ENCODE measurements around the gene TBC1D1. TPM values are rescaled to one million over a fixed set of nuclear protein-coding genes. Genes with fewer than 3 reads are reported as not detected.
A peak's percentile ranks its signal among the peaks of the same experiment; 100 is the strongest.

The TBC1D1 gene
- total RNA-seq, 4 donors from 2014 or later, result 111 to 176 (median 142) TPM

DNA sequence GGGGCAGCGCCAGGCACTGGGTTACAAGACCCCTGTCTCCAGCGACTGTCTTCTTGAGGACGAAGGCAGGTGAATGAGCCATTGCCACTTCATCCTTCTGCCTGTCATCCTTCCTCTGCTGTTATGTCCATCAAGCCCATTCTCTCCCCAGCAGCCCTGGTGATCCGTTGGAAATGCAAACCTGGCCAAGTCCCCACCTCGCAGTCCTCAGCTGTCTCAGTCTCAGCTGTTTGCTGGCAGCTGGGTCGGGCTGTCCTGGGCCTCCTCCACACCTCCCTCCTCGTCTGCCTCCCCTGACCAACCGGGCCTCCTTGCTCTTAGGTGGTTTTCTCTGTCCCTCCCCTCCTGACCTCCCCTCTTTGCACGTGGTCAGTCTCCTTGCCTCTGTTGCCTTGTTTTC is 107.3 kb downstream of the TBC1D1 start:
- intact Hi-C loops (cut with DNase I; ENCODE audit: low total_unique reads), result no loop called here
- in situ Hi-C loops (cut with MboI; ENCODE audit: low sequenced_read_pairs in 4 of 4), result no loop called here
- TF ChIP-seq CTCF (IDR thresholded peaks at IDR 0.05 in 4 of 5, conservative IDR thresholded peaks at IDR 0.05 in 1 of 5) (no peak), POLR2A (IDR thresholded peaks at IDR 0.05) (no peak)
- peak in 1 of 2 donors; percentile 32 for ATAC-seq
- H3K9me3 ChIP-seq, result no peaks in the 10 kb centered on the region
- no peaks in the 10 kb centered on the region for H3K36me3 ChIP-seq
- H3K27ac ChIP-seq, result no peak overlapping the region
- H3K4me1 ChIP-seq, result peaks cover 19 to 31% of the 10 kb centered on the region in 2 donors
- H3K27me3 ChIP-seq, result no peaks in the 10 kb centered on the region
- DNase-seq, result no peak
- no peak overlapping the region for H3K4me3 ChIP-seq

GRCh38 chr4:37999000-37999716 is 108.3 kb downstream of the TBC1D1 start:
- no peak overlapping the region for H3K27ac ChIP-seq
- no peak for ATAC-seq
- H3K36me3 ChIP-seq, result no peaks in the 10 kb centered on the region
- no peaks in the 10 kb centered on the region for H3K9me3 ChIP-seq
- no peak for DNase-seq
- no peak overlapping the region for H3K4me3 ChIP-seq
- TF ChIP-seq POLR2A (IDR thresholded peaks at IDR 0.05), result no peak
- no peaks in the 10 kb centered on the region for H3K27me3 ChIP-seq
- H3K4me1 ChIP-seq, result peaks cover 24 to 31% of the 10 kb centered on the region in 2 donors
- in situ Hi-C loops (cut with MboI; ENCODE audit: low sequenced_read_pairs in 4 of 4) (no loop called here), intact Hi-C loops (cut with DNase I; ENCODE audit: low total_unique reads) (no loop called here)

DNA sequence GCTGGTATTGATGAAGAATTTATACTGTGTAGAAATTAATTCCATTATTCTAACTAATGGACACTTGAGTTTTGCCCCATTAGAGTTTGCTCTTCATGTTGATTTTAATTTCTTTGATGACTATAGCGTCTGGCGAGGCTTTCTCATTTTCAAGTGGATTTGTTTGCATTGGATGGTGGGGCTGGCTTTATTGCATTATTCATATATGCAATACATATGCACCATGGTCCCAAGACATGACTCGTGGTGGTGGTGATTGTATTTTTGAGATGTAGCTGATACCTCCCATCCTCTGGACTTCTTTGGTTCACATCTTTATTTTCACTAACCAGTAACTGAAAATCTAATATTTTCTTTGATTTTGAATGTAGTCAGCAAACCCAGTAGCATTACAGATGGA is 109.1 kb downstream of the TBC1D1 start:
- ATAC-seq (no peak), DNase-seq (no peak)
- no peaks in the 10 kb centered on the region for H3K36me3 ChIP-seq
- TF ChIP-seq POLR2A (IDR thresholded peaks at IDR 0.05), result no peak
- TF ChIP-seq CTCF (IDR thresholded peaks at IDR 0.05 in 4 of 5, conservative IDR thresholded peaks at IDR 0.05 in 1 of 5), result no peak
- in situ Hi-C loops (cut with MboI; ENCODE audit: low sequenced_read_pairs in 4 of 4), result no loop called here
- intact Hi-C loops (cut with DNase I; ENCODE audit: low total_unique reads), result no loop called here
- no peak overlapping the region for H3K4me3 ChIP-seq
- no peaks in the 10 kb centered on the region for H3K27me3 ChIP-seq
- H3K27ac ChIP-seq, result no peak overlapping the region
- peaks cover 24 to 28% of the 10 kb centered on the region in 2 donors for H3K4me1 ChIP-seq
- H3K9me3 ChIP-seq, result no peaks in the 10 kb centered on the region

DNA sequence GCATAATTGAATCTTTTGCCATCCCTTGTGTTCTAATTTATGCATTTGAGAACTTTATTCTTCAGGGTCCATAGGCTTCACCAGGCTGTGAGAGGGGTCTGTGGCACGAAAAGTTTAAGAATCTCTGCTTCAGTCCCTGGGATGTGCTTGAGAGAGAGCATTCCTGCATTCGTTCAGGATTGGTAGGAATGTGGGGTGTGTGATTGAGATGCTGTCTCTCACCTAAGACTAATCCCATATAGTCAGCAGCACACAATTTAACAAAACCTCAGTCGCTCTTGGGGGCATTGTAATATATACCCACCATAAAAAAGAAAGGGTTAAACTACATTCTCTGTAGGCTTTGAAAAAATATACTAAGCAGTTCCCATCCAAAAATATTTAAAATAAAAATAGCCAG is 111.0 kb downstream of the TBC1D1 start:
- intact Hi-C loops (cut with DNase I; ENCODE audit: low total_unique reads) (no loop called here), in situ Hi-C loops (cut with MboI; ENCODE audit: low sequenced_read_pairs in 4 of 4) (no loop called here)
- Histone ChIP-seq H3K4me3 (no peak overlapping the region), H3K9me3 (no peaks in the 10 kb centered on the region), H3K27ac (no peak overlapping the region), H3K27me3 (no peaks in the 10 kb centered on the region), H3K36me3 (no peaks in the 10 kb centered on the region), H3K4me1 (peaks cover 12 to 29% of the 10 kb centered on the region in 2 donors)
- TF ChIP-seq POLR2A (IDR thresholded peaks at IDR 0.05) (no peak), CTCF (IDR thresholded peaks at IDR 0.05 in 4 of 5, conservative IDR thresholded peaks at IDR 0.05 in 1 of 5) (no peak)
- DNase-seq (no peak), ATAC-seq (no peak)

DNA sequence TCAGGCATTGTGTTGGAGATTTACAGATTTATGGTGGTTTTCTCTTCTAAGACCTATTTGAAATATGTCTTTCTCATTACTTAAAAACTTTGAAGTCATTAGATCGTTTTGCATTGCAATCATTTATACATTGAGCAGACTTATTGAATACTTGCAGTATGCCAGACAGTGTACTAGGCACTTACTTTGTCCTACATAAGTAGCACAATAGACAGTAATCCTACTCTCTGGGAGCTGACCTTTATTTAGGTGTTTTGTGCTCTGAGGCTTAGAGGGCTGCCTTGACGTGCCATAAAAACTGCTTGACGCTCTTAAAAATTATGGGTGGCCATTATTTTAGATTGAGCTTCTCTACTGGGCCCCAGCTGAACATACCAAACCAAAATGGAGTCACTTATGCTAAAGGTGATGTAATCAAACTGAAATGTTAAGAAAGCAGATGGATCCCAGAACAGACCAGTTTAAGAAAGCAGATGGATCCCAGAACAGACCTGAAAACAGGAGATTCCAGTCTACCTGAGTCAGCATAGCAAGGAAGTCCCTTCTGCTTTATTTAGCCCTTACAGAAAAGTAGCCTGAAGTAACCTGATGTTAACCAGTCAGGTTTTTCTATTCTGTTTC is 111.7 kb downstream of the TBC1D1 start:
- H3K27me3 ChIP-seq, result no peaks in the 10 kb centered on the region
- no peak overlapping the region for H3K27ac ChIP-seq
- no peak overlapping the region for H3K4me3 ChIP-seq
- no peaks in the 10 kb centered on the region for H3K36me3 ChIP-seq
- H3K9me3 ChIP-seq, result no peaks in the 10 kb centered on the region
- DNase-seq (no peak), ATAC-seq (peak in 1 of 2 donors; percentile 16)
- intact Hi-C loops (cut with DNase I; ENCODE audit: low total_unique reads) (no loop called here), in situ Hi-C loops (cut with MboI; ENCODE audit: low sequenced_read_pairs in 4 of 4) (no loop called here)
- peaks cover 10 to 27% of the 10 kb centered on the region in 2 donors for H3K4me1 ChIP-seq
- no peak for TF ChIP-seq POLR2A (IDR thresholded peaks at IDR 0.05)
- no peak for TF ChIP-seq CTCF (IDR thresholded peaks at IDR 0.05 in 4 of 5, conservative IDR thresholded peaks at IDR 0.05 in 1 of 5)
